SH-SY5Y (cell line): ENCODE results near the gene SLC46A2.

Experiments used
- GATA2 ChIP-seq: IDR thresholded peaks from 2 replicates; pipeline ENCODE4 v1.6.1; 2011; ENCODE audit warnings: mild to moderate bottlenecking, low read depth, low read length
- GATA3 ChIP-seq: IDR thresholded peaks from 2 replicates; pipeline ENCODE4 v1.6.1; 2011; ENCODE audit warnings: low read depth, mild to moderate bottlenecking, low read length, moderate library complexity

GRCh38 chr9:112894041-112894440 lies 3.4 kb upstream of the SLC46A2 start:
- TF ChIP-seq GATA2 (no peak), GATA3 (no peak)
